ENCODE data around the gene SRGN. TPM values are rescaled to one million over a fixed set of nuclear protein-coding genes. Genes with fewer than 3 reads are reported as not detected.

SRGN gene
- total RNA-seq, 2 donors from 2014 or later, result 19.5 to 38.0 TPM

DNA sequence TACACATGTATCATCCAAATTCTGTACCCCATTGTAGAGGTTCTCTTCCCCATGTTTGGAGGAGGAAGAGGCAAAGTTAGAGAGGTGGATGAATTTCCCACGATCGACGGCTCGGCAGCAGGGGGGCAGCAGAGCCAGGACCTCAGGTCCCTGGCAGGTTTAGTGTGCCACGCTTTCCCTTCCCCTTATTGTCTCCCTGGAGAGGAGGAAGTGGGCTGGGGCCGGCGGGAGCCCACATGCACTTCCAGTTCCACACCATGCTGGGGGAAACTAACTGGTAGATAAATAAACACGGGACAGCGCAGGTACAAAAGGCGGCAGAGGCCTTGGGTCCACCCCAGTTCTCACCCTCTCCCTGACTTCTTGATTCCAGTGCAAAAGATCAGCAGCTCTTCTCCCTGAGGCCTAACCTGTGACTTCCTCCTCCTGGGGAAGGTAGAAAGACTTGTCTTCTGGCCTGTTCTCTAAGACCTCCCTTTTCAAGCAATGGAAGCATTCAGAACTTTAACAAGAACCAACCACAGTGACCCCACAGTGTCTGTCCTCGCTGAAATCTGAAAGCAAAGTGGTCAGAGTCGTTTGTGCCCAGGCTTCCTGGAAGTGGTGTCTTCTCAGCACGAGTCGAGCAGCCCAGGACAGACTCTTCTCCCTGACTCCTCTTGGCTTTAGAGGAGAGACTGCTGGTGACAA, 30.5 kb upstream of the SRGN start:
- ATAC-seq (no peak), DNase-seq (peak in 1 of 2 donors; percentile 48)
- intact Hi-C loops (cut with DNase I, micrococcal nuclease), result no loop called here

DNA sequence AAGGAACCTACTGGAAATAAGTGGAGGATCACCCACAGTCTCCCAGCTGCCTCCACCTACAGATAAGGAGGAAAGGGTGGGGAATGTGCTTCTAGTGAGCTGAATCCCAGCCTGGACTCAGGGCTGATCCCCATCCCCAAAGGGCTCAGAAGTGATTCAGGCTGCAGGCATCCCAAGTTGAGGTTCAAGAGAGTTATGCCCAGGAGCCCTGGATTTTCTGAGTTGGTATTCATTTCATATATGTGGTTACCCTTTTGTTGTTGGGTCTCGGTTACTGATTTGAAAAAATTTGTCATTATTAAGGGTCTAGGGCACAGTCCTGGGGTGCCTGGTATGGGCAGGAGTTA, 30.0 kb upstream of the SRGN start:
- no peak for DNase-seq
- no peak for ATAC-seq

DNA sequence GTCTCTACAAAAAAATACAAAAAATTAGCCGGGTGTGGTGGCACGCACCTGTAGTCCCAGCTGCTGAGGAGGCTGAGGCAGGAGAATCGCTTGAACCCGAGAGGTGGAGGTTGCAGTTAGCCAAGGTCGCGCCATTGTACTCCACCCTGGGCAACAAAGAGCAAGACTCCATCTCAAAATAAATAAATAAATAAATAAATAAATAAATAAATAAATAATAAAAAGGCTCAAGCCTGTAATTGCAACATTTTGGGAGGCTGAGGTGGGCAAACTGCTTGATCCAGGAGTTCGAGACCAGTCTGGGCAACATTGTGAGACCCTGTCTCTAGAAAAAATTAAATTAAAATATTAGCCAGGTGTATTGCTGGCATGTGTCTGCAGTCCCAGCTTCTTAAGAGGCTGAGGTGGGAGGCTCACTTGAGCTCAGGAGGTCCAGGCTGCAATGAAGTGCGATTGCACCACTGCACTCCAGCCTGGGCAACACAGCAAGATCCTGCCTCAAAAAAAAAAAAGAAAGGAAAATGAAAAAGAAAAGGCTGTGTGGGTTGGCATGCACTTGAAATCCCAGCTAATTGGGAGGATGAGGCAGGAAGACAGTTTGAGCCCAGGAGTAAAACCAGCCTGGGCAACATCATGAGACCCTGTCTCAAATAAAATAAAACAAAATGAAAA, 27.6 kb upstream of the SRGN start:
- ATAC-seq (no peak), DNase-seq (no peak)
- intact Hi-C loops (cut with DNase I, micrococcal nuclease), result no loop called here

More for the DNA sequence above, 30.0 kb upstream of the SRGN start:
- intact Hi-C loops (cut with DNase I, micrococcal nuclease), result no loop called here

DNA sequence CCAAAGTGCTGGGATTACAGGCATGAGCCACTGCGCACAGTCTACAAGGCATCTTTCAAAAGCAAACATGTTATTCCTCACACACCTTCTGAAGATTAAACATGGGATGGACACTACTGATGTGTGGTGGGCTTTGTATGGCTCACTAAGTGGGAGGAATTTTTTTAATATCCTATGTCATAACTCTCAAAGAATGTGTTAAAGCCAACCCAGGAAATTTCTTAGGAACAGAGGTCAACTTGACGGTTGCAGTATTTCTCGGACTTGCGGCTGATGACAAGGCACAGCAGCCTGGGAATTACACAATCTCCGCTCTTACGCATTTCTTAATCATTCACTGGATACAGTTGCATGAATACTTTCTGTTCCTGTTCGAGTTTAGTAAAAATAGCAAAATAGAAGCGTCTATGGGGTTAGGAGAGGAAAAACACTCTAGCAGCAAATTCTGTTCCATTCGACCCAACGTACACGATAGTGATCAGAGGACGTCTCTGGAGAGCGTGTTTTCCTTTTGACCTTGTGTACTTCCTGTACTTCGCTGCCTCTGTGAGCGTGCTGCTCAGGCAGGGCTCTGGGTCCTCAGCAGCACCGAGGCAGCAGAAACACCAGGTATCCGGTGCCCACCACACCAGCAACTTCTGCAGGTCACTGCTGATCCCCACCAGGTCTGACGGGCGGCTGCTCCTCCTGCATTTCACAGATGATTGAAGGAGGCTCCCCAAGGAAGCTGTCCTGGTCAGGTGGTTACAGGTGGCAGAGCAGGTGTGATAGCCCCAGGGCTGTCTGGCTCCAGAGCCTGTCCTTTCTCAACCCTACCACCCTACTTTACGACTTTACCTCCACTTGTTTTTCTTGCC, 26.4 kb upstream of the SRGN start:
- DNase-seq, result peak in 1 of 2 donors; percentile 50
- intact Hi-C loops (cut with DNase I, micrococcal nuclease), result no loop called here
- peak; percentile 90 for ATAC-seq

DNA sequence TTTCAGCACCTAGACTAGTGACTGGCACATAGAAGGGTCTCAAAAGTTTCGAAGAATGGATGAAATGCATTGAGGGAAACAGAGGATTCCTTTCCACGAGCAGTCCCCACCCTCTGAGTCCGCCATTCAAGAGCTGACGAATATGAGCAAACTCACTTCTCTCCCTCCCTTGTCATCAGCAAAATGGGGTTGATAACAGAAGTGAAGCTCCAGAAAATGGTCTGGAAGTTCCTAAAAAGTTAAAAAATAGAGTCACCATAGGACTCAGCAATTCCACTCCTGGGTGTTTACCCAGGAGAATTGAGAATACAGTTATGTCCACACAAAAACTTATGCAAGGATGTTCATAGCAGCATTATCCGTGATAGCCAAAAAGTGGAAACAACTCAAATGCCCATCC, 25.0 kb upstream of the SRGN start:
- intact Hi-C loops (cut with DNase I, micrococcal nuclease), result no loop called here
- no peak for ATAC-seq
- no peak for DNase-seq

DNA sequence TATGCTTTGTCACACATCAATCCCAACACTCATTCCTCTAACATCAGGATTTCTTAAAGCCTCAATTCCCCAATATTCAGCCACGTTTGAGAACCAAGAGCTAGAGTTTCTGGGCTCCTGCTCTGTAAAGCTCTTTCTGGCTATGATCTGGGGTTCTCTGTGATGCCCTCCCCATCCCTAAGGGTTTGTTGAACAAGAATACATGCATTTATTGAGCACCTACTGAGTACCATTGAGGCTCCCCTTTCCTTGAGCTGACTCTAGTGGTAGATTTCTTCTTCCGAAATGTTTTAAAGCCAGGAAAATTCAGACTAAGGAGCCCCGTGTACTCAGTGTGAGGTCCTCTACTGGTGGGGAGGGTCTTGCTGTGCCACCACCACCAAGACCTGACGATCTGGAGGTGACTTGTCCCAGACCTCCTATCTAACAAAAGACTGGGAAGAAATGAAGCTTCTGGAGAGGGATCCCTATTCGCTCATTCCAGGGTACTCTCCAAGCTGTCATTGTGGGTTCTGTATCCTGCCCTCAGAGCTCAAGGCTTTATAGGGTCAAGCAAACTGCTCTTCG, 23.1 kb upstream of the SRGN start:
- intact Hi-C loops (cut with DNase I, micrococcal nuclease), result no loop called here
- ATAC-seq (no peak), DNase-seq (no peak)

DNA sequence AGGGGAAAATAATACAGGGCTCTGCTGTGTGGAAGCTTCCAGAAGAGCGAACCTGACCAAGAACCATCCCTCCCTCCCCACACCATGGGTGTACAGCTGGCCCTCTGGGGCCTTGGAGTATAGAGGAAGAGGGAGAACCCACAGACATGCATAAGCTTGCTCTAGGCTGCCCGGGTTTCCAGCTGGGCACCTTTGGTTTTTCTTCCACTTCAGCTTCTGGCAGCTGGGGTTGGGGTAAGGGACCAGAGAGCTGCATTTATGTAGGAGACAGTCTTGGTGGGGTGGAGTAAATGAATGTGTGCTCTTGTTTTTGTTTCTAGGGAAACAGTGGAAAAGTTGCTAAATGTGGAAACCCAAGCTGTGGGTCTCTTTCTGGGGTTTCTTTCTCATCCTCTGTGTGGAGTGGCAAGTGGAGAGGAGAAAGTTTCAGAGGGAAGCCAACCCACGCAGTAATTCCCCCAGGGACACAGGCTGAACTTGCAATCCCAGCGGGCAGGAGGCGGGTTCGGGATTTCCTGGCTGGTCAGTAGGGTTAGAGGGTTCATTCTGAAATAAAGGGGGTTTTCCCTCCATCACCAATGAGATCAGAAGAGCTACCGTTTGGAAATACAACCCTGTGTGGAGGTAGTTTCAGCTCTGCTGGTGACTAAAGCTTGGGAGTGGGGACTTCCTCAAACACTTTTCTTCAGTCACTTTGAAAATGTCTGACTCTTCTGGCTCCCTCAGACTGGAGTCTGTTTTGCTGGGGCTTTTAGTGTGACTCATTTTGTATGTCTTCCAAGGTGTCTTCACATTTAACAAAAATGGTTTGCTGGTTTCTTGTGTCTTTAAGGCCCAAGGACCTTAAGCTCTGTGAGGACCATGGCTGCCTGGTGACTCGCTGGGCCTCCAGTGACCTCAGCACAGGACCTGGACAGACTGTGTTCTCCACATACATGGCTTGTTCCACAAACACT, 22.2 kb upstream of the SRGN start:
- ATAC-seq (no peak), DNase-seq (no peak)
- intact Hi-C loops (cut with DNase I, micrococcal nuclease), result no loop called here

DNA sequence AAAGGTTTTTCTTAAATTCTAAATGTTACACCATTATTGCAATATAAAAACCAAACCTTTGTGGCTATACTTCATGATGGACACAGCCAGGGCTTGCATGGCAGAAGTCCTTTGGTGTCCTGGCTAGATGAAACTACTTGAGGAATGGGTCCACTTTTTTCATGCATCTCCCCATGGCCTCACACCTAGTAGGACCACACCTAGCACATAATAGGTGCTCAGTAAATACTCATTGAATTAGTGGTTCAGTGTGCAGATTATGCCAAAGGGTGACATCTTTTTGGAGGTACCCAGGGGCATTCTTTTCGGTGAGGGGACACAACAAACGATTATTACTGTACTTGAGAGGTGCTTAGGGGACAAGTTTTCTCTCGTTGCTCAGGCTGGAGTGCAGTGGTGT, 20.7 kb upstream of the SRGN start:
- intact Hi-C loops (cut with DNase I, micrococcal nuclease), result no loop called here
- no peak for DNase-seq
- no peak for ATAC-seq

DNA sequence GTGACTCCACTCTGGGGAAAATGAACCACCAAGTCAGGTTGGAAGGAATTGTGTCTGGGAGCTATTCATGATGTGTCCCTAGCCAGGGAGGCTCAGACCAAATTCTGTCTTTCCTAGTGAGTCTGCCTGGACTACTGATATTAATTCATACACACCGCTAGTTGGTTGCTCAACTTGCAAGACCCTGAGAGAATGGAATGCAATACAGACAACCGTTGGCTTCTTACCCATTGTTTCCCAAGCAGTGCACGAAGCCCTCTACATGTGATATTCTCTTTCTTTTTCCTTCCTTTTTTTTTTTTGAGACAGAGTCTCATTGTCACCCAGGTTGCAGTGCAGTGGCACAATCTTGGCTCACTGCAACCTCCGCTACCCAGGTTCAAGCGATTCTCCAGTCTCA, 19.4 kb upstream of the SRGN start:
- intact Hi-C loops (cut with DNase I, micrococcal nuclease), result no loop called here
- no peak for DNase-seq
- no peak for ATAC-seq

DNA sequence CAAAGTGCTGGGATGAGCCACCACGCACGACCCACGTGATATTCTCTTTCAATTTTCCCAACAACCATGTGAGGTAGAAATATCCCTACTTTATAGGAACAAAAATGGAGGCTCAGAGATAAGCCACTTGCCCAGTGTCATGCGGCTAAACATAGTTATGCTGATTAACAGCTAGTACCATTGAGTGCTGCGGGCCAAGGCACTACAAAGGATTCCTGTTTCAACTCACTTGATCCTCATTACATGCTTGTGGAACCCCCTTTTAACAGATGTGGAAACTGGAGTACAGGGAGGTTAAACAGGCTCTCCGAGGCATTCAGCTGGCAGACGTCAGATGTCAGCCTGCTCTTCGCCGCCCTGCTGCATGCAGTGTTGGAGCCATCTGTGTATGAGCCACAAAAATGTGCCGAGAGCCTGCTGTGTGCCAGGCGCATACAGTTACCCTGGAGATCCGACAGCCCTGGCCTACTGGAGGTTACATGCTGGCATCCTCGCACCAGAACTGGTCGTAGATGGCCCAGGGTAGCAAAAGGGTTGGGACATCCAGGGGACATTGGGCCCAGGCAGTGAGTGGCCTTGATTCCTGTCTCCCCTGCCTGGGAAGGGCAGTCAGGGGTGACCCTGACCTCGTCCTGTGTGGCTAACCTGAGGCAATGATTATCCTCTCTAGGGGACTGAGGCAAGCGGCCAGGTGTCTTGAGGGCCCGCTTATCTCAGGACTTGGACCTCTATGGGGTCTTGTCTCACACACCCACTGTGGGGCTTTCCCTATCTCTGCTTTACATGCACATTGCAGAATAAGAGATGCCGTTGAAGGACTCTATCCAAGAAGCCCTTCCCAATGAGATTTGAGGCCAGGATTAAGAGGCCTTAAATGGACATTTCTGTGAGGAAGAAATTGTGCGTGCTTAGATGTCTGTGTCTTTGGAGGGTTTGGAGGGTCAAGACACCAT, 18.5 kb upstream of the SRGN start:
- intact Hi-C loops (cut with DNase I, micrococcal nuclease), result no loop called here
- DNase-seq (no peak), ATAC-seq (no peak)

DNA sequence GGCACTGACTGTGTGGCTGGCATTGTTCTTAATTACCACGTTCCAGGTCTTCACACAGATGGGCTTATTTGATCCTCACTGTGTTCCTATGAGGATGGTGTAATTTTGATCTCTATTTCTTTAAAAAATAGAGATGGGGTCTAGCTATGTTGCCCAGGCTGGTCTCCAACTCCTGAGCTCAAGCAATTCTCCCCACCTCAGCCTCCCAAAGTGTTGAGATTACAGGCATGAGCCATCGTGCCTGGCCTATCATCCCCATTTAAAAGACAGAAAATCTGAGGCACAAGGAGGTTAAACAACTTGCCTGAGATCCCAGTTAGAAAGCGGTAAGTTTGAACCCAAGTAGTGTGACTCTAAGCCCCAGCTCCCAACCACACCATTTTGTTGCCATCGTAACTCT, 17.0 kb upstream of the SRGN start:
- ATAC-seq (no peak), DNase-seq (no peak)
- intact Hi-C loops (cut with DNase I, micrococcal nuclease), result no loop called here

DNA sequence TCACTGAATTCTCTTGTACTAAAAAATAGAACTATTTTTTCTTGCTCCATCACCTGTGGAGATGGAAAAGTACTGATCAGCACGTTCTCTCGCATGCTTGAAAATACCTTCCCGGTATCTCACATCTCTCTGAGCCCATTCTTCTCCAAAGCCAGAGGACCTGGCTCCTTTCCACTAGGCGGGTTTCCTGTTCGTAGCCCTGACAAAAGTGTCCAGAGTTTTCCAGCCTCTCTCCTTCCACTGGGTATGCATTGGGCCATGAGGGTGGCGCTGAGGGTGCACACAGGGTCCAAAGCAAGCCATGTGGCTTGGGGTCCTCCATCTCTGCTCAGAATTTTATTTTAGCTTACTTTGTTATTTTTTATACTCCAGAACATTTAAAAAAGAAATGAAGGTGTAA, 16.3 kb upstream of the SRGN start:
- DNase-seq (no peak), ATAC-seq (no peak)
- intact Hi-C loops (cut with DNase I, micrococcal nuclease), result no loop called here

DNA sequence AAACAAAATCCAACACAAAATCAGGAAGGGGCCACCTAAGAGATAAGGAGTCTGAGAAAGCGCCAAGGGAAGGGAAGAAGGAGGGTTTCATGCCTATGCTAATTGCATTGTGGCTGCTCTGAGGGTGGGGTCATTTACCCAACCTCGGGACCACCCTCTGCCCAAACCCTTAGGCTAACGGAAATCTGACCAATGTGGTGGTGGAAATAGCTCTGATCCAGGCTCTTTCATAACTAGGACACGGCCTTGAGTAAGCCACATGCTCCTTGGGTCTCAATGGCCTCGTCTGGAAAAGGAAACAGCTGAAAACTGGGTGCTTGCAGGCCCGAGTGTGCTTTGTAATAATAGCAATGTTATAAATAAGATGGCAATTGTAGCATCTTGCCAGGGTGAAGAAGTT, 14.9 kb upstream of the SRGN start:
- intact Hi-C loops (cut with DNase I, micrococcal nuclease), result no loop called here
- ATAC-seq, result no peak
- no peak for DNase-seq

DNA sequence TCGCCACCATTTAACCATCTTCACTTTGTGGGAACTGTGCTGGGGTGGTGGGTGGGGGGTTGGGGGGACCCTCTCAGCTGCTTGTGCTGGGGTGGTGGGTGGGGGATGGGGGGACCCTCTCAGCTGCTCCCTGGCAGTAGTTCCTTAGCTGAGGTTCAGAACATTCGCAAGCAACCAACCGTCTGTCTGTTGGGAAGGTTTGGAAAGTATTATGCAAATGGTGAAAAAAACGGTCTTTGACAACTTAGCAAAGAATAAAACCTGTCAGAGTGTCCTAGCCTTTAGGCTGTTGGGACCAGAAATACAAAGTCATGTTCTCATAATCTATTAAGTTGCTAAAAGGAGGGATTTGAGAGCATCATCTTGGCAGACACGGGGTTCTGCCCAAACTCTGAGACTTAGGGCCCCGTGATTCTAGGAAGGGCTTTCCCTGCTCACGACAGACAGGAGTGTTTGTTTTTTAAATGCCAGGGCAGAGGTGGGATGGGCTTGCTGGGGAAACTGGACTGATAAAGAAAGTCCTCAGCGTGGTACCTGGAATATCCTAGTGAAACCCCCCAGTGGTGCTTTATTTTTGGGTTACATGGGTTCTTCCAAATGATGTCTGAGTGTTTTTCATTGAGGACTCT, 14.1 kb upstream of the SRGN start:
- intact Hi-C loops (cut with DNase I, micrococcal nuclease), result no loop called here
- no peak for DNase-seq
- no peak for ATAC-seq

DNA sequence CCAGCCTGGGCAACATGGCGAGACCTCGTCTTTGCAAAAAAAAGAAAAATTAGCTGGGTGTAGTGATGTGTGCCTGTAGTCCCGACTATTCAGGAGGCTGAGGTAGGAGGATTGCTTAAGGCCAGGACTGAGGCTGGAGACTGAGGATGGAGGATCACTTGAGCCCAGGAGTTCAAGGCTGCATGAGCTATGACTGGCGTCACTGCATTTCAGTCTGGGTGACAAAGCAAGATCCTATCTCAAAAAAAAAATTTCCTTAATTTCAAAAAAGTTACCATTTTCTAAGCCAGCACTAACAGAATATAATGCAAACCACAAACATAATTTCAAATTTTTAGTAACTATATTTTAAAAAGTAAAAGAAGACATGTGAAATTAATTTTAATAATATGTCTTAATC, 13.4 kb upstream of the SRGN start:
- DNase-seq (no peak), ATAC-seq (no peak)
- intact Hi-C loops (cut with DNase I, micrococcal nuclease), result no loop called here

DNA sequence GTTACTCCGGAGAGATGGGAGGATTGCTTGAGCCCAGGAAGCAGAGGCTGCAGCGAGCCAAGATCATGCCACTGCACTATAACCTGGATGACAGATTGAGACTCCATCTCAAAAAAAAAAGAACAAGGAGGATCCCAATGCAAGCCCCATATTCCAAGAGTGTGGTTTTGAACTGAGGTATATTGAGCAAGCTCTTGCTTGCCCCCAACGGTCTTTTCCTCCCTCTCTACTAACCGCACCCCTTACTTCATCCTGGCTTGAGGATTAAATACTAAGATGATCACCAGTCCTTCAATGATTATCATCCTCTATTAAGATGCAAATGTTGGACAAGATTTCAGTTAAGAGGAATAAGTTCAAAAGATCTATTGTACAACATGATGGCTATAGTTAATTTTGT, 12.5 kb upstream of the SRGN start:
- no peak for DNase-seq
- intact Hi-C loops (cut with DNase I, micrococcal nuclease), result no loop called here
- no peak for ATAC-seq

DNA sequence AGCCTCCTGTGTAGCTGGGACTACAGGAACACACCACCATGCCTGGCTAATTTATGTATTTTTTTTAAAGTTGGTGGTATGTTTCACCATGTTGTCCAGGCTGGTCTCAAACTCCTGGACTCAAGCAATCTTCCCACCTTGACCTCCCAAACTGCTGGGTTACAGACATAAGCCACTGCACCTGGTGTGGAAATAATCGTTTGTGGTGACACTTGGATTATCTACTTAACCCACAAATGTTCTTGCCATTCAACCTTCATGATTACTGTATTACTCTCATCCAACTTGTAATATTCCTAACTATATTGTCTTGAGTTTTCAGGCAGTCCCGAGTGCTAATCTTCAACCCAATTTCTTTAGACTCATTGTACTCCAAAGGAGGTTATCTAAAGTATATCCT, 9.6 kb upstream of the SRGN start:
- ATAC-seq, result no peak
- intact Hi-C loops (cut with DNase I, micrococcal nuclease), result no loop called here
- DNase-seq, result no peak

Data from left colon (tissue), 2 donors.